Ovary (tissue), 9 donors: ENCODE data around the gene RNH1. TPM values are rescaled to one million over a fixed set of nuclear protein-coding genes. Genes with fewer than 3 reads are reported as not detected.

Experiments used
- DNase-seq, 5 donors: peaks; one replicate each; pipeline ENCODE4 v3.0.0-alpha.2; 2019 to 2020
- H3K27ac ChIP-seq, 2 donors: fragments of 200-600 bp; one replicate each; pipeline versions ENCODE4 v1.5.1 to v1.8.0; 2019 to 2022
- H3K27me3 ChIP-seq: fragments of 200-600 bp; one replicate; pipeline ENCODE4 v1.8.0; 2022
- H3K36me3 ChIP-seq: fragments of 200-600 bp; sonication (generic); one replicate; pipeline ENCODE4 v1.5.1; 2019
- H3K4me1 ChIP-seq: one replicate; pipeline ENCODE4 v1.8.1; 2013; ENCODE audit warnings: mild to moderate bottlenecking, moderate library complexity; ENCODE audit not compliant: insufficient read depth
- H3K4me3 ChIP-seq: fragments of 200-600 bp; sonication (generic); one replicate; pipeline ENCODE4 v1.5.1; 2017
- H3K9me3 ChIP-seq, 2 donors: fragments of 200-600 bp in 1 of 2; sonication (generic) in 1 of 2; one replicate each; pipeline versions ENCODE4 v1.5.1 to v1.8.1; 2013 to 2019; ENCODE audit warnings: mild to moderate bottlenecking in 1 of 2, moderate library complexity in 1 of 2
- EP300 ChIP-seq: sonication (generic); formaldehyde crosslinking; IDR thresholded peaks from one replicate; pipeline ENCODE4 v1.6.1; 2017; ENCODE audit warnings: antibody characterized with exemption
- POLR2A ChIP-seq: fragments of 450-650 bp; IDR thresholded peaks from one replicate; pipeline ENCODE4 v1.6.1; 2017; ENCODE audit warnings: antibody characterized with exemption, mild to moderate bottlenecking, moderate library complexity
- WGBS, 3 donors: extraction: QIAGEN DNeasy Blood & Tissue Kit in 1 of 3; methylation state at CpG; one replicate each; pipeline versions ENCODE4 v1.1.5 to v1.1.7; 2013 to 2017; 5-methylcytosine and 5-hydroxymethylcytosine counted together
- intact Hi-C, 4 donors: fragments of 100-400 bp; cut with DNase I; formaldehyde crosslinking; loops; one replicate each; pipeline versions ENCODE4 v1.11.0 to v1.15.1; 2022 to 2023
- polyA plus RNA-seq, 2 donors: library from polyadenylated mRNA; stranded (reverse); fragments of 200-250 nt in 1 of 2; fragments of 350-450 nt in 1 of 2; fragmentation: Illumina TruSeq in 1 of 2; extraction: RNeasy Lipid Tissue Mini Kit (QIAGEN cat#74804) in 1 of 2; gene quantifications; one replicate each; pipeline ENCODE4 v1.2.3, GENCODE V29; 2013 to 2014
- total RNA-seq, 7 donors: library from RNA; depleted of rRNA in 2 of 7; stranded (reverse); fragments of >200 nt in 2 of 7; fragmentation: NEBNext Ultra II Directional in 3 of 7; extraction: Animal tissue kit (Norgen Biotek cat#: 25700) in 3 of 7; gene quantifications; one replicate each; pipeline versions ENCODE4 v1.1.0 to v1.2.4, GENCODE V29; 2016 to 2023
- TF ChIP-seq, protein P1 (sequence below), 3 donors: fragments of 450-650 bp in 2 of 3; fragments of 200-600 bp in 1 of 3; IDR thresholded peaks; one replicate each; pipeline versions ENCODE4 v1.5.1 to v1.8.0; 2016 to 2022; ENCODE audit warnings: antibody characterized with exemption in 3 of 3, mild to moderate bottlenecking in 1 of 3
- donor health status: DM: no; HTN: no; CAD: no; lungs with moderate emphysema.
- donor health status: DM: no; HTN: no; CAD: no.
- donor health status: Bipolar disorder and iron deficiency.
- donor health status: DM: yes; HTN: yes; CAD: no.
- donor health status: DM: no; HTN: no; CAD: no.
- donor health status: DM: yes; HTN: yes; CAD: no.

RNH1 gene
- total and polyA plus RNA-seq, 9 donors: 17.4 to 233 (median 156) TPM

DNA sequence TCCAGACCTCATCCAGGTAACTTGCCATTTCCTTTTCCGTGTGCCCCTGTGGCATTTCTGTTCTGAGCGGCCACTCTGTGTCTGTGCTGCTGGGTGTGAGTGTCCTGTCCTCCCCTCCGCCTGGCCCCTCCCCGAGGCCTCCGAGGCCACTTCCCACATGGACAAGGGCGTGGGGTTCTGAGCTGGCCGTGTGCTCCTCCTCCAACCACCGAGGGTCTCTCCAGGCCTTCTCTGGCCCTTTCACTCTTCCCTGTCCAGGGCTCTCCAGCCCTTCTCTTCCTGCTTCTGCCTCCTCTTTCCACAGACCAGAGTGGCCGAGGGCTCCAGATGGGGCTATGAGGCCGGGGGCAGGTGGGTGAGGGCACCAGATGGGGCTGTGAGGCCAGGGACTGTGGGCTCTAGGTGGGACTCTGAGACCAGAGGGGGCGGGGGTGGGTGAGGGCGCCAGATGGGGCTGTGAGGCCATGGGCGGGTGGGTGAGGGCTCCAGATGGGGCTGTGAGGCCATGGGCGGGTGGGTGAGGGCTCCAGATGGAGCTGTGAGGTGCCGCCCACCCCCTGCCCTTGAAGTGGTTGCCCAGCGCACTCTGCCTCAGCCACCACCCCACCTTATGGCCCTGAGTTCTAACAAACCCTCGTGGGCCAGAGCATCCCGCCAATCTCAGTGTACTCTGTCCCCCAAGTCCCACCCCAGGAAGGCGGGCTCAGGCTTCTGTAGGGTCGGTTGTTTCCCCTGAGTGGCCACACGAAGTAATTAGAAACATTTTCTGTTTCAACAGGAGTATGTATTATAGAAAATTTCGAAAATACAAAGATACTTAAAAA is 32.9 kb downstream of the RNH1 start:
- WGBS, 3 donors: 84 to 86% (median 86%) methylated on average over 22 of the region's 22 CpGs
- H3K4me3 ChIP-seq: no peak overlapping the region
- H3K4me1 ChIP-seq: peaks cover 9% of the 10 kb centered on the region
- TF ChIP-seq, protein P1, sequence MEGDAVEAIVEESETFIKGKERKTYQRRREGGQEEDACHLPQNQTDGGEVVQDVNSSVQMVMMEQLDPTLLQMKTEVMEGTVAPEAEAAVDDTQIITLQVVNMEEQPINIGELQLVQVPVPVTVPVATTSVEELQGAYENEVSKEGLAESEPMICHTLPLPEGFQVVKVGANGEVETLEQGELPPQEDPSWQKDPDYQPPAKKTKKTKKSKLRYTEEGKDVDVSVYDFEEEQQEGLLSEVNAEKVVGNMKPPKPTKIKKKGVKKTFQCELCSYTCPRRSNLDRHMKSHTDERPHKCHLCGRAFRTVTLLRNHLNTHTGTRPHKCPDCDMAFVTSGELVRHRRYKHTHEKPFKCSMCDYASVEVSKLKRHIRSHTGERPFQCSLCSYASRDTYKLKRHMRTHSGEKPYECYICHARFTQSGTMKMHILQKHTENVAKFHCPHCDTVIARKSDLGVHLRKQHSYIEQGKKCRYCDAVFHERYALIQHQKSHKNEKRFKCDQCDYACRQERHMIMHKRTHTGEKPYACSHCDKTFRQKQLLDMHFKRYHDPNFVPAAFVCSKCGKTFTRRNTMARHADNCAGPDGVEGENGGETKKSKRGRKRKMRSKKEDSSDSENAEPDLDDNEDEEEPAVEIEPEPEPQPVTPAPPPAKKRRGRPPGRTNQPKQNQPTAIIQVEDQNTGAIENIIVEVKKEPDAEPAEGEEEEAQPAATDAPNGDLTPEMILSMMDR (IDR thresholded peaks at IDR 0.05): no peak
- TF ChIP-seq EP300: no peak
- TF ChIP-seq POLR2A: no peak
- no peaks in the 10 kb centered on the region for H3K36me3 ChIP-seq
- H3K27ac ChIP-seq: no peak overlapping the region
- H3K9me3 ChIP-seq: no peaks in the 10 kb centered on the region
- intact Hi-C loops: no loop called here
- DNase-seq: no peak
- no peaks in the 10 kb centered on the region for H3K27me3 ChIP-seq

DNA sequence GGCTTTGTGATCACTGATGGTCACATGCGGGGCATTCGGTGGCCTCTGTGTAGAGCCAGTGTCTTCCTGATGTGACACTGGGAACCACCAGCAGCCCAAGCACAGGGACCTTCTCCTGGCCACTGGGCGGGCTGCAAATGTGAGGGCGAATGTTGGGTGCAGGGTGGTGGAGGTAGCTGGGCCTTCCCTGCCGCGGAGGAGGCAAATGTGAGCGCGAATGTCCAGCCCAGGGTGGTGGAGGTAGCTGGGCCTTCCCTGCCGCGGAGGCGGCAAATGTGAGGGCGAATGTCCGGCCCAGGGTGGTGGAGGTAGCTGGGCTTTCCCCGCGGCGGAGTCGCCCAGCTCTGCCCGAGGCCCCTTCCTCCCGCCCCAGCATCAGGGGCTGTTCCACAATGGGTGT is 33.6 kb downstream of the RNH1 start:
- TF ChIP-seq POLR2A (no peak), EP300 (no peak)
- TF ChIP-seq, protein P1 (IDR thresholded peaks at IDR 0.05): no peak
- Histone ChIP-seq H3K9me3 (no peaks in the 10 kb centered on the region), H3K27me3 (no peaks in the 10 kb centered on the region), H3K27ac (no peak overlapping the region), H3K4me1 (peaks cover 11% of the 10 kb centered on the region), H3K36me3 (no peaks in the 10 kb centered on the region), H3K4me3 (no peak overlapping the region)
- intact Hi-C loops: no loop called here
- WGBS, 3 donors: 94% methylated on average over 19 of the region's 19 CpGs
- no peak for DNase-seq

DNA sequence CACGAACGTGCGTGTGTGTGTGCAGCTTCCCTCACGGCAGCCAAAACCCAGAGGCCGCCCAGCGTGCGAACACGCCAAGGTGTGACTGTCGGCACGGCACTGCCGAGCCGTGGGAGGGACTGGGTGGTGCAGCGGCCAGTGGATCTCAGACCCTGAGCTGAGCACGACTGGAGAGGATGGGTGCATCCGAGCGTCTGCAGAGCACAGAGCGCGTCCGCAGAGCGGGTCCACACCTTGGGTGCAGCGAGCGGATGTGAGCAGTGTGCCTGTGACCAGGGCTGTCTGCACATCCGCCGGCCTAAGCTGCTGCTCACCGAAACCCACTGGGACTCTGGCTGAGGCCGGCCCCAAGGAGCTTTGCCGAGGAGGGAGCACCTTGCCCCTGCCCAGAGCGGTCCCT is 34.2 kb downstream of the RNH1 start:
- no peaks in the 10 kb centered on the region for H3K27me3 ChIP-seq
- no peaks in the 10 kb centered on the region for H3K9me3 ChIP-seq
- H3K4me1 ChIP-seq: peaks cover 15% of the 10 kb centered on the region
- H3K36me3 ChIP-seq: no peaks in the 10 kb centered on the region
- WGBS, 3 donors: 90 to 92% (median 91%) methylated on average over 26 to 28 of the region's 28 CpGs
- TF ChIP-seq POLR2A (no peak), EP300 (no peak)
- TF ChIP-seq, protein P1 (IDR thresholded peaks at IDR 0.05): no peak
- no peak for DNase-seq
- H3K4me3 ChIP-seq: no peak overlapping the region
- H3K27ac ChIP-seq: no peak overlapping the region
- intact Hi-C loops: no loop called here

DNA sequence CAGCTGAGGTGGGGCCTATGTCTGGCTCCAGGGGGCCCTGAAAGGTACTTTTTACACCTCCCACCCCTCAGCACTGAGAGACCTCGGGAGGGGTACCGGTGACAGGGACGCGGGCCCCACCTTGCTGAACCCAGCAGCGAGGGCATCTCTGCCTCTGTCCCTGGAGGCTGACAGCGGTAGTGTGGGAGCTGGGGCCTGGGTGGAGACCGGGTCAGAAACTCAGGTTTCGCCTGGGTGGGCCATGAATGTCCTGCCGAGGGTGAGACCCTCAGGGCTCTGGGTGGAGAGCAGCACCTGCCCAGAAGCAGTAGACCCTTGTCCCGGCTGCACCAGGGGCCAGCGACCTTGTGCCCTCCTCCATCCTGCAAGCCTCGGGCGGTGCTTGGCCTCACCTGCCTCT is 34.8 kb downstream of the RNH1 start:
- Histone ChIP-seq H3K9me3 (no peaks in the 10 kb centered on the region), H3K36me3 (no peaks in the 10 kb centered on the region), H3K27ac (no peak overlapping the region), H3K4me3 (no peak overlapping the region), H3K27me3 (no peaks in the 10 kb centered on the region), H3K4me1 (peaks cover 15% of the 10 kb centered on the region)
- DNase-seq: no peak
- intact Hi-C loops: no loop called here
- TF ChIP-seq, protein P1 (IDR thresholded peaks at IDR 0.05): no peak
- TF ChIP-seq POLR2A (no peak), EP300 (no peak)
- WGBS, 3 donors: 84 to 89% (median 88%) methylated on average over 13 of the region's 13 CpGs
